Hair follicle dermal papilla cell (primary cell): ENCODE results near the gene ISOC1. TPM values are rescaled to one million over a fixed set of nuclear protein-coding genes. Genes with fewer than 3 reads are reported as not detected.

Experiments used
- small RNA-seq: library from RNA; depleted of rRNA; stranded (forward); fragments of <200 nt; gene quantifications from one replicate; pipeline ENCODE3, GENCODE V24; 2012
- total RNA-seq: library from RNA; depleted of rRNA; stranded (reverse); fragments of >200 nt; gene quantifications from 2 replicates; pipeline ENCODE4 v1.2.3, GENCODE V29; 2012

The ISOC1 gene
- 10.1 and 12.0 TPM in 2 replicates for total RNA-seq

GRCh38 chr5:129094087-129094923, at the start of gene ISOC1:
Gene ISOC1 (plus strand): TSS chr5:129094749. CDS start chr5:129094767, 18 bp downstream.

Small RNA genes within 50 kb of the gene (small RNA-seq; reads per million reads assigned to genes)
- not detected for gene MIR4633

Other genes starting within 250 kb of the ISOC1 start
- 0.12 and 0.97 TPM in 2 replicates for gene SLC27A6, start 129.3 kb upstream of the ISOC1 start, total RNA-seq